ENCODE results near the gene KRTAP10-3.

KRTAP10-3 gene, protein sequence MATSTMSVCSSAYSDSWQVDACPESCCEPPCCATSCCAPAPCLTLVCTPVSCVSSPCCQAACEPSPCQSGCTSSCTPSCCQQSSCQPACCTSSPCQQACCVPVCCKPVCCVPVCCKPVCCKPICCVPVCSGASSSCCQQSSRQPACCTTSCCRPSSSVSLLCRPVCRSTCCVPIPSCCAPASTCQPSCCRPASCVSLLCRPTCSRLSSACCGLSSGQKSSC
- long read RNA-seq = 0 reads

DNA sequence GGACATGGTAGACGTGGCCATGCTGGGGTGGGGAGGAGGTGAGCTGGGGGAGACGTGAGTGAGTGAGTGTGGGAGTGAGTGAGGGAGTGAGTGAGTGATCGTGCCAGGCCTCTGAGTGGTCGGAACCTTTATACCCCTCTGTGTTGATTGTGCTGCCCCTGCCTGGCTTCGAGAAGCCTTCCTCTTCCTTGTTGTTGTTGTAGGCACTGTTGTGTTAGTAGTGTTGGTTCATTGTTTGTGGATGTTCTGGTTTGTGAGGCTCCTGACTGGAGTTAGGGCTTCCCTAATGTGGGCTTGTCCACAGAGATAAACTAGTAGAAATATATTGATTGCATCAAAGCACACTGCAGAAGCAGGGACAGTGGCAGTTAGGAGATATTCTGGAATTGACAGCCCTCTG, at the start of gene KRTAP10-3:
TSS of gene KRTAP10-3 (minus strand) at position 101 of the 400 bp plus-strand sequence. CDS start at position 21, 80 bp downstream.
- Histone ChIP-seq H3K27ac (replicated peaks) (no peak within 1 kb of the TSS), H3K4me3 (replicated peaks; ENCODE audit: insufficient read depth, low read length) (no peak within 1 kb of the TSS), H3K27me3 (ENCODE audit: insufficient read depth, poor library complexity, severe bottlenecking) (peaks cover 23% of the 10 kb centered on the region)
- no peak for DNase-seq (ENCODE audit: low read depth in 1 of 2, low spot score in 1 of 2)
- TF ChIP-seq CTCF (IDR thresholded peaks at IDR 0.05; ENCODE audit: insufficient read depth, low read length) (no peak), SPI1 (IDR thresholded peaks at IDR 0.05; ENCODE audit: borderline replicate concordance, low read depth) (no peak), POLR2AphosphoS5 (IDR thresholded peaks at IDR 0.05; ENCODE audit: low read depth) (no peak)
- TF ChIP-seq, protein P1, sequence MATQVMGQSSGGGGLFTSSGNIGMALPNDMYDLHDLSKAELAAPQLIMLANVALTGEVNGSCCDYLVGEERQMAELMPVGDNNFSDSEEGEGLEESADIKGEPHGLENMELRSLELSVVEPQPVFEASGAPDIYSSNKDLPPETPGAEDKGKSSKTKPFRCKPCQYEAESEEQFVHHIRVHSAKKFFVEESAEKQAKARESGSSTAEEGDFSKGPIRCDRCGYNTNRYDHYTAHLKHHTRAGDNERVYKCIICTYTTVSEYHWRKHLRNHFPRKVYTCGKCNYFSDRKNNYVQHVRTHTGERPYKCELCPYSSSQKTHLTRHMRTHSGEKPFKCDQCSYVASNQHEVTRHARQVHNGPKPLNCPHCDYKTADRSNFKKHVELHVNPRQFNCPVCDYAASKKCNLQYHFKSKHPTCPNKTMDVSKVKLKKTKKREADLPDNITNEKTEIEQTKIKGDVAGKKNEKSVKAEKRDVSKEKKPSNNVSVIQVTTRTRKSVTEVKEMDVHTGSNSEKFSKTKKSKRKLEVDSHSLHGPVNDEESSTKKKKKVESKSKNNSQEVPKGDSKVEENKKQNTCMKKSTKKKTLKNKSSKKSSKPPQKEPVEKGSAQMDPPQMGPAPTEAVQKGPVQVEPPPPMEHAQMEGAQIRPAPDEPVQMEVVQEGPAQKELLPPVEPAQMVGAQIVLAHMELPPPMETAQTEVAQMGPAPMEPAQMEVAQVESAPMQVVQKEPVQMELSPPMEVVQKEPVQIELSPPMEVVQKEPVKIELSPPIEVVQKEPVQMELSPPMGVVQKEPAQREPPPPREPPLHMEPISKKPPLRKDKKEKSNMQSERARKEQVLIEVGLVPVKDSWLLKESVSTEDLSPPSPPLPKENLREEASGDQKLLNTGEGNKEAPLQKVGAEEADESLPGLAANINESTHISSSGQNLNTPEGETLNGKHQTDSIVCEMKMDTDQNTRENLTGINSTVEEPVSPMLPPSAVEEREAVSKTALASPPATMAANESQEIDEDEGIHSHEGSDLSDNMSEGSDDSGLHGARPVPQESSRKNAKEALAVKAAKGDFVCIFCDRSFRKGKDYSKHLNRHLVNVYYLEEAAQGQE (IDR thresholded peaks at IDR 0.05; ENCODE audit: insufficient replicate concordance, low read depth) = no peak

- Histone ChIP-seq H3K27ac (replicated peaks) (no peak overlapping the region), H3K27me3 (ENCODE audit: insufficient read depth, poor library complexity, severe bottlenecking) (peaks cover 2% of the 10 kb centered on the region), H3K4me3 (replicated peaks; ENCODE audit: insufficient read depth, low read length) (no peak overlapping the region)
- no peak for DNase-seq (ENCODE audit: low read depth in 1 of 2, low spot score in 1 of 2)
- TF ChIP-seq POLR2AphosphoS5 (IDR thresholded peaks at IDR 0.05; ENCODE audit: low read depth) (no peak), GABPA (IDR thresholded peaks at IDR 0.05; ENCODE audit: low read depth) (no peak), CTCF (IDR thresholded peaks at IDR 0.05; ENCODE audit: insufficient read depth, low read length) (no peak), SPI1 (IDR thresholded peaks at IDR 0.05; ENCODE audit: borderline replicate concordance, low read depth) (no peak)
- TF ChIP-seq, protein P1 (IDR thresholded peaks at IDR 0.05; ENCODE audit: insufficient replicate concordance, low read depth) = no peak
These were observed 47.9 kb upstream of the KRTAP10-3 start for GRCh38 chr21:44606495-44606894.

- peaks cover 2% of the 10 kb centered on the region for H3K27me3 ChIP-seq (ENCODE audit: insufficient read depth, poor library complexity, severe bottlenecking)
- H3K4me3 ChIP-seq (replicated peaks; ENCODE audit: insufficient read depth, low read length) = no peak overlapping the region
- TF ChIP-seq CTCF (IDR thresholded peaks at IDR 0.05; ENCODE audit: insufficient read depth, low read length) (no peak), SPI1 (IDR thresholded peaks at IDR 0.05; ENCODE audit: borderline replicate concordance, low read depth) (no peak), POLR2AphosphoS5 (IDR thresholded peaks at IDR 0.05; ENCODE audit: low read depth) (no peak), GABPA (IDR thresholded peaks at IDR 0.05; ENCODE audit: low read depth) (no peak)
- TF ChIP-seq, protein P1 (IDR thresholded peaks at IDR 0.05; ENCODE audit: insufficient replicate concordance, low read depth) = no peak
- no peak overlapping the region for H3K27ac ChIP-seq (replicated peaks)
- DNase-seq (ENCODE audit: low read depth in 1 of 2, low spot score in 1 of 2) = no peak
These were observed 45.3 kb upstream of the KRTAP10-3 start for GRCh38 chr21:44603911-44604310.

All from HL-60 (cell line).